Nephron (organoid): ENCODE results near the gene FCN2.

ENCODE experiments used
- H3K27ac Mint-ChIP-seq, 3 experiments: 2 replicates each; pipeline ENCODE4 v1.8.0; 2020; ENCODE audit warnings: mixed read lengths in 3 of 3, mild to moderate bottlenecking in 2 of 3, moderate library complexity in 1 of 3
- H3K27me3 Mint-ChIP-seq: 2 replicates; pipeline ENCODE4 v1.8.0; 2021; ENCODE audit warnings: low read depth, mild to moderate bottlenecking, moderate library complexity, mixed read lengths
- H3K36me3 Mint-ChIP-seq: 2 replicates; pipeline ENCODE4 v1.8.0; 2020; ENCODE audit warnings: low read depth, mixed read lengths
- H3K4me1 Mint-ChIP-seq: 2 replicates; pipeline ENCODE4 v1.8.0; 2020; ENCODE audit warnings: mixed read lengths
- H3K4me3 Mint-ChIP-seq, 3 experiments: 2 replicates each; pipeline ENCODE4 v1.8.0; 2020; ENCODE audit warnings: mild to moderate bottlenecking in 3 of 3, mixed read lengths in 3 of 3, moderate library complexity in 2 of 3
- H3K9me3 Mint-ChIP-seq: 2 replicates; pipeline ENCODE4 v1.8.0; 2020; ENCODE audit warnings: mixed read lengths
- CTCF ChIP-seq, 3 experiments: fragments of 200-600 bp; sonication (generic); IDR thresholded peaks; one replicate each; pipeline ENCODE4 v1.5.0; 2021; ENCODE audit warnings: antibody characterized with exemption in 3 of 3; ENCODE audit not compliant: unreplicated experiment in 3 of 3

FCN2 gene

GRCh38 chr9:134922066-134922931 lies 41.7 kb downstream of the FCN2 start:
- Mint-ChIP-seq H3K27ac (no peak overlapping the region), H3K4me3 (no peak overlapping the region), H3K9me3 (peaks cover 15% of the 10 kb centered on the region), H3K4me1 (no peaks in the 10 kb centered on the region), H3K27me3 (peaks cover 25% of the 10 kb centered on the region), H3K36me3 (no peaks in the 10 kb centered on the region)
- TF ChIP-seq CTCF (IDR thresholded peaks at IDR 0.05; ENCODE audit: unreplicated experiment in 3 of 3), result no peak

- Mint-ChIP-seq H3K4me1 (no peaks in the 10 kb centered on the region), H3K4me3 (no peak overlapping the region), H3K36me3 (no peaks in the 10 kb centered on the region), H3K27me3 (peaks cover 21% of the 10 kb centered on the region), H3K27ac (no peak overlapping the region), H3K9me3 (peaks cover 15% of the 10 kb centered on the region)
- TF ChIP-seq CTCF (IDR thresholded peaks at IDR 0.05; ENCODE audit: unreplicated experiment in 3 of 3), result no peak
Observed at GRCh38 chr9:134922932-134923240, 42.3 kb downstream of the FCN2 start.

GRCh38 chr9:134923466-134923865 lies 42.9 kb downstream of the FCN2 start:
- Mint-ChIP-seq H3K4me1 (no peaks in the 10 kb centered on the region), H3K27ac (no peak overlapping the region), H3K36me3 (no peaks in the 10 kb centered on the region), H3K9me3 (peaks cover 13% of the 10 kb centered on the region), H3K4me3 (no peak overlapping the region), H3K27me3 (peaks cover 18% of the 10 kb centered on the region)
- TF ChIP-seq CTCF (IDR thresholded peaks at IDR 0.05; ENCODE audit: unreplicated experiment in 3 of 3), result no peak

GRCh38 chr9:134925011-134925511 lies 44.5 kb downstream of the FCN2 start:
- peaks cover 26% of the 10 kb centered on the region for H3K27me3 Mint-ChIP-seq
- no peak overlapping the region for H3K4me3 Mint-ChIP-seq
- no peaks in the 10 kb centered on the region for H3K4me1 Mint-ChIP-seq
- no peak for TF ChIP-seq CTCF (IDR thresholded peaks at IDR 0.05; ENCODE audit: unreplicated experiment in 3 of 3)
- no peak overlapping the region for H3K27ac Mint-ChIP-seq
- no peaks in the 10 kb centered on the region for H3K36me3 Mint-ChIP-seq
- H3K9me3 Mint-ChIP-seq, result peaks cover 6% of the 10 kb centered on the region

GRCh38 chr9:134928436-134929192 lies 48.0 kb downstream of the FCN2 start:
- no peak for TF ChIP-seq CTCF (IDR thresholded peaks at IDR 0.05; ENCODE audit: unreplicated experiment in 3 of 3)

More at GRCh38 chr9:134928436-134929192, 48.0 kb downstream of the FCN2 start:
- Mint-ChIP-seq H3K27me3 (peaks cover 39% of the 10 kb centered on the region), H3K9me3 (peaks cover 4% of the 10 kb centered on the region), H3K36me3 (no peaks in the 10 kb centered on the region), H3K4me1 (no peaks in the 10 kb centered on the region), H3K27ac (no peak overlapping the region), H3K4me3 (no peak overlapping the region)
